Rectal smooth muscle tissue (tissue), 1 donor: Measurements from ENCODE around the gene SIGLEC5.

Experiments
- H3K27ac ChIP-seq: one replicate; pipeline ENCODE4 v1.7.0; 2013; ENCODE audit warnings: low read depth, low read length, inconsistent platforms
- H3K27me3 ChIP-seq: one replicate; pipeline ENCODE4 v1.7.0; 2013; ENCODE audit warnings: low read length; ENCODE audit not compliant: control insufficient read depth, insufficient read depth
- H3K36me3 ChIP-seq: one replicate; pipeline ENCODE4 v1.7.0; 2013; ENCODE audit warnings: low read length; ENCODE audit not compliant: control insufficient read depth, insufficient read depth
- H3K4me1 ChIP-seq: one replicate; pipeline ENCODE4 v1.7.0; 2013; ENCODE audit warnings: low read length; ENCODE audit not compliant: control insufficient read depth, insufficient read depth
- H3K4me3 ChIP-seq: one replicate; pipeline ENCODE4 v1.7.0; 2013; ENCODE audit warnings: low read length
- H3K9ac ChIP-seq: one replicate; pipeline ENCODE4 v1.7.0; 2013; ENCODE audit warnings: low read length

The SIGLEC5 gene

GRCh38 chr19:51571599-51571998, 58.6 kb downstream of the SIGLEC5 start:
- peaks cover 14% of the 10 kb centered on the region for H3K4me1 ChIP-seq

GRCh38 chr19:51570962-51571575, 59.1 kb downstream of the SIGLEC5 start, which contains the start of gene ZNF175:
ZNF175 (plus strand) TSS chr19:51571283; CDS start chr19:51573330, 2,047 bp downstream.
- no peaks in the 10 kb centered on the region for H3K27me3 ChIP-seq
- peaks cover 14% of the 10 kb centered on the region for H3K4me1 ChIP-seq
- H3K4me3 ChIP-seq = peak within 1 kb of the TSS; percentile 69
- H3K9ac ChIP-seq = no peak within 1 kb of the TSS
- peaks cover 6% of the 10 kb centered on the region for H3K36me3 ChIP-seq
- peak within 1 kb of the TSS; percentile 64 for H3K27ac ChIP-seq

More at GRCh38 chr19:51571599-51571998, 58.6 kb downstream of the SIGLEC5 start:
- Histone ChIP-seq H3K4me3 (peak overlapping the region; percentile 69), H3K36me3 (peaks cover 6% of the 10 kb centered on the region), H3K27ac (peak overlapping the region; percentile 64), H3K9ac (no peak overlapping the region), H3K27me3 (no peaks in the 10 kb centered on the region)

DNA sequence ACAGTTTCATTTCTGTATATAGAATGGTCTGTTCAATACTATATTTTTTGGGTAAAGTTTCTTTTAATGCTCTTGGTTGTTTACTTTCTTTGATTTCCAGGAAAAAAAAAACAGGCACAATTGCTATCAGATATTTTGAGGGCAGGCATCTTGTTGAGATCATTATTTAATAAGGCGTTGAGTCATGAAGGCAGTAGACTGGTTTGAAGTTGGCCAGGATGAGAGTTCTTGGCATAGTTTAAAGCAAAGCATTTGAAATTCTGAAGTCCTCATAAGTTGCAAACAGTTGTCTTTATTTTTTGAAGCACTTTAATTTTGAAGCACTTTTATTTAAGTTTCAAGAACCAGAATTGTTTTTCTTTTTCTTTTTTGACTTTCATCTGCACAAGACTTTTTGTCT, 61.7 kb downstream of the SIGLEC5 start:
- H3K9ac ChIP-seq = no peak overlapping the region
- no peak overlapping the region for H3K27ac ChIP-seq
- no peaks in the 10 kb centered on the region for H3K27me3 ChIP-seq
- peaks cover 4% of the 10 kb centered on the region for H3K36me3 ChIP-seq
- no peak overlapping the region for H3K4me3 ChIP-seq
- peaks cover 14% of the 10 kb centered on the region for H3K4me1 ChIP-seq

GRCh38 chr19:51567583-51567982, 62.6 kb downstream of the SIGLEC5 start:
- Histone ChIP-seq H3K36me3 (no peaks in the 10 kb centered on the region), H3K27ac (no peak overlapping the region), H3K9ac (no peak overlapping the region), H3K4me3 (no peak overlapping the region), H3K4me1 (peaks cover 12% of the 10 kb centered on the region), H3K27me3 (no peaks in the 10 kb centered on the region)

DNA sequence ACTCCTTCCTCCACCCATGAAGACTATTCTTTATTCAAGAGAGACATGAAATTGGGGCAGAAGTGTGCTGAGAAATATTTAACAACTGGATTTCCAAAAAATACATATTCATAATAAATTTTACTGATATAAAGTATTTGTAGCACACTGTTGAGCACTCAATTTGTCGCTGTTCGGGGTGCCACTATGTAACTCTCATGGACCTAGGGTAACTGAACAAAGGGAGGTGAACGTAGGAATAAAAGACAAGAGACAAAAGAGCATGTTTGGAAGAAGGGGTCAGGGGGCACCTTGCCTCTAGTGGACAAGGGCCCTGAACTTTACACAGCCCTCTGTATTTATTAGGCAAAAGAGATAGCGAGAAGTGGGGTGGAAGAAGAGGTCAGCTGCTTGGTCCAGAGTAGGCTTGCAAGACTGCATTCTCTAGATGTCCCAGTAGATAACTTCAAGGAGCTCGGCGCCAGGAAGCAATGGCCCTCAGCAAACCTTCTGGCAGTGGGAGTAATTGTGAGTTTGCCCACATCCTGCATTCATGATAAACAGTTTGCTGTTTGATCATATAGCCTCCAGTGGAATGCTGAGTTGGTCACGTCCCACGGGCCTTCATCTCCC, 63.6 kb downstream of the SIGLEC5 start:
- Histone ChIP-seq H3K36me3 (no peaks in the 10 kb centered on the region), H3K27ac (no peak overlapping the region), H3K9ac (no peak overlapping the region), H3K27me3 (no peaks in the 10 kb centered on the region), H3K4me1 (peaks cover 3% of the 10 kb centered on the region), H3K4me3 (no peak overlapping the region)

GRCh38 chr19:51565583-51565982, 64.6 kb downstream of the SIGLEC5 start:
- H3K4me1 ChIP-seq = no peaks in the 10 kb centered on the region
- no peaks in the 10 kb centered on the region for H3K27me3 ChIP-seq
- H3K36me3 ChIP-seq = no peaks in the 10 kb centered on the region
- H3K9ac ChIP-seq = no peak overlapping the region
- no peak overlapping the region for H3K4me3 ChIP-seq
- no peak overlapping the region for H3K27ac ChIP-seq

- no peaks in the 10 kb centered on the region for H3K36me3 ChIP-seq
- no peaks in the 10 kb centered on the region for H3K27me3 ChIP-seq
- no peak overlapping the region for H3K27ac ChIP-seq
- H3K4me1 ChIP-seq = no peaks in the 10 kb centered on the region
- H3K9ac ChIP-seq = no peak overlapping the region
- H3K4me3 ChIP-seq = no peak overlapping the region
Observed at GRCh38 chr19:51564791-51565190, 65.4 kb downstream of the SIGLEC5 start.
